T-helper 22 cell (primary cell): ENCODE measurements around the gene TPCN1.
"Not testable (repeated sequence)": the region's sequence is repeated elsewhere in the genome, so short reads cannot be mapped to it uniquely, and the experiment has no call there.

Experiments used
- DNase-seq: peaks from one replicate; pipeline ENCODE4 v3.0.0-alpha.2; 2020; ENCODE audit warnings: low read depth

Gene TPCN1

DNA sequence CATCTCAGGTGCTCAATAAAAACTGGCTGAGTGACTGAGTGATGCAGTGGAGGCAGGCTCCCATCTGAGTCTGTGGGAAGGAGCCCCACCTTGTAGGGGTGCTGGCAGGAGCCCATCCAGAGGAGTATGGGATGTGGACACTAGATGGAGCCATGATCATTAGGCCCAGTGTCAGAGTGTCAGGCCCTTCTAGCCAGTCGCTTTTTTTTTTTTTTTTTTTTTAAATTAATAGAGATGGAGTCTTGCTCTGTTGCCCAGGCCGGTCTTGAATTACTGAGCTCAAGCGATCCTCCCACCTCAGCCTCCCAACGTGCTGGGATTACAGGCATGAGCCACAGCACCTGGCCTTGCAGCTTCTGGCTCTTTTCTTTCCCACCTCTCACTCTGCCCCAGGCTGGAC lies 24.3 kb upstream of the TPCN1 start:
- DNase-seq = peak; percentile 29

DNA sequence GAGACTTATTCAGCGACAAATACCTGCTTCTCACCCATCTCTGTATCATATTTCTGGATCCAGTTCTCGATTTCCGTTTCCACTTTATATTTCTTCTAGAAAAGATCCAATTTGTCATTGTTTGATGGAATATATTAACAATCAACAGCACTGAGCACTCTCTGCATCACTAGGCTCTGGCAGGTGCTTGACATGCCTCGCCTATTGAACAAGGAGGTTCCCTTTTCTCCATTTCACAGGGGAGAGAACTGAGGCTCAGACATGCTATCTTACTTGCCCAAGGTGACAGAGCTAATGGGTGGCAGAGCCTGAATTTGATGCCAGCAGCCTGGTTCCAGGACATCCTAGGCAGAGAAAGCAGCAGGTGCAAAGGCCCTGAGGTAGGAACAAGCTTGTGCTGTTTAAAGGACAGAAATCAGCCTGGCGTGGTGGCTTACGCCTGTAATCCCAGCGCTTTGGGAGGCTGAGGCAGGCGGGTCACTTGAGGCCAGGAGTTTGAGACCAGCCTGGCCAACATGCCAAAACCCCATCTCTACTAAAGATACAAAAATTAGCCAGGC lies 23.7 kb upstream of the TPCN1 start:
- no peak for DNase-seq

DNA sequence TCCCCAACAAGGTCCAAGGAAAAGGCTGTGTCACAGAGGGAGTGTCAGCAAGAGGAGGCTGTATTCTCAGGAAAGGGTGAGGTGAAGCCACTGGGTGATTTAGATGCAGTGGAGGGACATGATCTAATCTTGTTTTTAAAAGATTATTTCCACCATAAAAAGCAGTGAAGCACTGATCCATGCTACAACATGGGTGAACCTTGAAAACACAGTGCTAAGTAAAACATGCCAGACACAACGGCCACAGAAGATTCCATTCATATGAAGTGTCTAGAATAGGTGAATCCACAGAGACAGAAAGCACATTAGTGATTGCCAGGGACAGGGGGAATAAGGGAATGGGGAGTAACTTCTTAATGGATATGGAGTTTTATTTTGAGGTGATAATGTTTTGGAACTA lies 23.0 kb upstream of the TPCN1 start:
- DNase-seq = no peak

DNA sequence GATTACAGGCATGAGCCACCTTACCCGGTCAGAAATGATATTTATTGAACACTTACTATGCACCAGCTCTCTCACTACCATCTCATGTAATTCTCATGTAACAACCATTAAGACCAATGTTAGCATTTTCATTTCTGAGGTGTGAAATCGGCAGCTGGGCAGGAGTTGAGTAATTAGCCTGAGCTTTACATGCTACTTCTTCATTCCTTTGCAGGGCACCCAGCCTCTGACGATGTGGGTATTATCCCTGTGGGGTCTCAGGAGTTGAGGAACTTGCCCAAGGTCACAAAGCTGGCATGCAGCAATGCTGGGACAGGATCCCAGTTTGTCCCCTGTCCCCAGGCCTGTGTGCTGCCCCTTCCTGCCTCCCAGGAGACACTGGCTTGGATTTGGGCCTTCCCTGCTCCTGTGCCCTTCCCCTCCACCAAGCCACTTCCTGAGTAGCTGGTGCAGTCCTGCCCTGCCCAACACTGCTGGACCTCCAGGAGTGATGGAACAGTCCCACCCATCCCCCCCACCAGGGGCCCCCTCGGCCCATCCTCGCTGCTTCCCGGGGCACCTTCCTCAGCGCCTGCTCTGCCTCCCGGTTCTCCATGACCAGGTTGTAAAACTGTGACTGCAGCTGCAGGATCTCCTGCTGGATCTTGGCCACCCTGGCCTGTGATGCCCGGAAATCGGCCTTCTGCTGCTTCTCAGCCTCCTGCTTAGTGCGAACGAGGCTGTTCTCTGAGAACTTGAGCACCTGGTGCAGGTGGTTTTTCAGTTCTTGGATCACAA lies 21.1 kb upstream of the TPCN1 start:
- no peak for DNase-seq

DNA sequence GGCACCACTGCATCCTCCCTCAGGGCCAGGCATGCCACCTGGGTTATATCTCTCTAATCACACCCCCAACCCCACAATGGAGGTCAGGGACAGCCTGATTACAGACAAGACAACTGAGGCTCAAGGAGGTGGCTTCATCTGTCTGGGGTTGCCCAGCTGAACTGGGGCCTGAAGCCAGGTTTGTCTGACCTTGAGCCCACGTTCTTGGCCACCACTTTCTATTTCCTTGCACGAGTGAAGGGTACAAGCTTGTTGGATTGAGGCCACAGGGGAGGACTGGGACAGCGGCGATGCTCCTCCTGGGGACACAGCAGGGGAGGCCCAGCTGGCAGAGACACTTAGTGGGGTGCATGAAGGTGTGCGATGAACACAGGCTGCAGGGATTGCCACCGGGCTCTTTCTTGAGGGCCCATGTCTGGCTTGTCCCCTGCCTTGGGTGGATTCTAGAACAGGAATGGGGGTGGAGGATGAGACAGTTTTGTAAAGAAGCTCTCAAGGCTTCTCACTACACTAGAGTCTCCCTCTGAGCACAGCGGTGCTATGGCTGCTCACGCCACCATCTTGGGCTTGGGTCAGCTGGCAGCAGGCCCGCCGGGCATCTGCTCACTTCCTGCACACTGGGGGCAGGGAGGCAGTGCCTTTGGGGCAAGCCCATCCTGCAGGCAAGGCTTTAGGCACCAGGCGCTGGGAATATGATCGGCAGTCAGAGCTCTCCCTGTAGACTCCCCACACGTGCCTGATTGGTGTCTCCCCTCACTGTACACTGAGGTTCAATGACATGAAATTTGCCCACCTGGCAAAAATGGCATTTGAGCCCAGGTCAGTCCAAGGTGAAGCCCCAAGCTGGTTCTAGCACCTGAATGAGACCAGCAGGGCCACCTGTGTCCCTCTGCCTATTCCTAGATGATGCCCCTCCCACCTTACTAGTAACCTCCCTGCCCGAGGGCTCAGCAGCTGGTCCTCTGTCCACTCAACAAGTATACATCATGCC lies 19.8 kb upstream of the TPCN1 start:
- no peak for DNase-seq

DNA sequence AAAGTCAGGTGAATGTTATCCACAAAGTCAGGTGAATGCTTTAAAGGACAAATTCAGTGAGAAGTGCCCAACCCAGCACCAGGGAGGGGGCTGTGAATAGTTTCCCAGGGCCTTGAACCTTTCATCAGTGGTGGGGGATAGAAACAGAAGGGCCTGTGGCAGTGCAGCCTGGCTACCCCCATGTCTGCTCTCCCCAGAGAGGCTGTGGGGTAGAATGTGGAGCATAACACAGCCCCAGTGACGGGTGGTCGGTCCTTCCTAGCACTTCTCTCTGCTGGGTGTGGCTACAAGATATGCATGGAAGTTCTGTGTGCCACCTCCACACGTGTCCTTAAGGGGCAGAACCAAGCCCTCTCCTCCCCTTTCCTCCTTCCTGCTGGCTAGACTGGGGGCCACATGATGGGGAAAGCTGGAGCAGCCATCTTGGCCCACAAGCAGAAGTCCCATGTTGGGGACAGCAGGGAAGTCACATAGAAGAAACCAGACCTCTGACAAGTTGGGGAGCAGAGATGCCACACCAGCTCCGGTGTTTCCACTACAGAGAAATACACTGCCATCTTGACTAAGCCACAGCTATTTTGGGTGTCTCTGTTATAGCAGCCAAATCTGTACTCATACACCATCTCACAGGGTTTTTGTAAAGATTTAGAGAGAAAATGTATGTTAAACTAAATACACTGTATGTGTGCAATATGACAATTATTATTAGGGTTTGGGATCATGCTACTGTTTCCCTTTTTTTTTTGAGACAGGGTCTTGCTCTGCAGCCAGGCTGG lies 18.8 kb upstream of the TPCN1 start:
- no peak for DNase-seq

DNA sequence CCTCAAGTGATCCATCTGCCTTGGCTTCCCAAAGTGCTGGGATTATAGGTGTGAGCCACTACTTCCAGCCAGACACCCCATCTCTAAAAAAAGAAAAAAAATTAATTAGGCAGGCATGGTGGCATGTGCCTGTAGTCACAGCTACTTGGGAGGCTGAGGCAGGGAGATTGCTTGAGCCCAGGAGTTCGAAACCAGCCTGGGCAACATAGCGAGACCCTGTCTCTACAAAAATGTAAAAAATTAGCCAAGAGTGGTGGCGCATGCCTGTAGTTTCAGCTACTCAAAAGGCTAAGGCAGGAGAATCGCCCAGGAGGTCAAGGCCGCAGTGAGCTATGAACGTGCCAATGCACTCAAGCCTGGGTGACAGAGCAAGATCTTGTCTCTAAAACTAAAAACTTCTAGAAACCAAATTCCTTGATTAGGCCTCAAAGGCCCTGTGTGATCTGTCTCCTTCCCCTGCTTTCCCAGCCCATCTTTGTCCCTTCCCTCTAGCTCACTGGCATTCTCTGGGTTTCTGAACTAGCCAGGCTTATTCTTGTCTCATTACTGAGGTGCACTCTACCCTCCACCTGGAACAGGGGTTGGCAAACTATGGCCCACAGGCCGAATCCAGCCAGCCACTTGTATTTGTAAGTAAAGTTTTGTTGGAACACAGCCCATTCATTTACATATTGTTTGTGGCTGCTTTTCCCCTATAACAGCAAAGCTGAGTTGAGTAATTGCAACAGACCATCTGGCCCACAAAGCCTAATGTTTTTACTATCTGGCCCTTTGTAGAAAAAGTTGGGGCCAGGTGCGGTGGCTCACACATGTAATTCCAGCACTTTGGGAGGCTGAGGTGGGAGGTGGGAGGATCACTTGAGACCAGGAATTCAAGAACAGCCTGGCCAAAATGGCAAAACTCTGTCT lies 17.2 kb upstream of the TPCN1 start:
- DNase-seq = no peak

DNA sequence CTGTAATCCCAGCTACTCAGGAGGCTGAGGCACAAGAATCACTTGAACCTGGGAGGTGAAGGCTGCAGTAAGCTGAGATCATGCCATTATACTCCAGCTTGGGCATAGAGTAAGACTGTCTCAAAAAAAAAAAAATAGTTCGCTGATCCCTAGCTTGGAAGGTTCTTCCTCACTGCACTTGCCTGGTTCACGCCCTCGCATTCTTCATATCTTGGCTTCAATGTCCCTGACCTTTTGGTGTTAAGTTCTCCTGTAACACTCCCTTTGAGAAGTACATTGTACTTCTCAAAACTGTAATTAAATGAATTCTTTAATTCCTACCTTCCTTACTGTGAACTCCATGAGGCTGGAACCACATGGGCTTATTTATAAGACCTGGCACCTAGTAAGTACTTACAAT lies 16.5 kb upstream of the TPCN1 start:
- DNase-seq = no peak

DNA sequence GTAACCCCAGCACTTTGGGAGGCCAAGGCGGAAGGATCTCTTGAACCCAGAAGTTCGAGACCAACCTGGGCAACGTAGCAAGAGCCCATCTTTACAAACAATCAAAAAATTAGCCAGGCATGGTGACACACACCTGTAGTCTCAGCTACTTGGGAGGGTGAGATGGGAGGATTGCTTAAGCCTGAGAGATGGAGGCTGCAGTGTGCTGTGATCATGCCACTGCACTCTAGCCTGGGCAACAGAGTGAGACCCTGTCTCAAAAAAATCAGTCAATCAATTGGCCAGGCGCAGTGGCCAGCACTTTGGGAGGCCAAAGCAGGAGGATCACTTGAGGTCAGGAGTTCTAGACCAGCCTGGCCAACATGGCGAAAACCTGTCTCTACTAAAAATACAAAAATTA lies 14.5 kb upstream of the TPCN1 start:
- not testable (repeated sequence) for DNase-seq

DNA sequence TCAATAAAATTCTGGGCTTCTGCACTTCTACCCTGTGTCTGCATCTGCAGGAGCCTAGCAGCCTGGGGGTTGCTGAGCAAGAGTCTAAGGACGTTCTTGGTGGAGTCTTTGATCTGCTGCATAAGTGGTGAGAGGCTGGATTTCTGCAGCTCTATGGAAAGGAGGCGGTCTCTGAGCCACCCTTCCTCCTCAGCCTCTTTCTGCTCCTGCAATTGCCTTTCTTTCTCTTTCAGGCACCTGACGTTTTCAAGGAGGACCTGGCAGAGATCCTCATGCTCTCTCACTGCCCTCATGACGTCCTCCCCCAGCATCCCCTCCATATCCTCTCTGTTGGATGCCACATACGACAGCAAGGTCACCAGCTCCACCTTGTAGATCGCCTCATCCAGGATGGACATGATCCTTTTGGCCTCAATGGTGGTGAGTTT lies 13.6 kb upstream of the TPCN1 start:
- no peak for DNase-seq

DNA sequence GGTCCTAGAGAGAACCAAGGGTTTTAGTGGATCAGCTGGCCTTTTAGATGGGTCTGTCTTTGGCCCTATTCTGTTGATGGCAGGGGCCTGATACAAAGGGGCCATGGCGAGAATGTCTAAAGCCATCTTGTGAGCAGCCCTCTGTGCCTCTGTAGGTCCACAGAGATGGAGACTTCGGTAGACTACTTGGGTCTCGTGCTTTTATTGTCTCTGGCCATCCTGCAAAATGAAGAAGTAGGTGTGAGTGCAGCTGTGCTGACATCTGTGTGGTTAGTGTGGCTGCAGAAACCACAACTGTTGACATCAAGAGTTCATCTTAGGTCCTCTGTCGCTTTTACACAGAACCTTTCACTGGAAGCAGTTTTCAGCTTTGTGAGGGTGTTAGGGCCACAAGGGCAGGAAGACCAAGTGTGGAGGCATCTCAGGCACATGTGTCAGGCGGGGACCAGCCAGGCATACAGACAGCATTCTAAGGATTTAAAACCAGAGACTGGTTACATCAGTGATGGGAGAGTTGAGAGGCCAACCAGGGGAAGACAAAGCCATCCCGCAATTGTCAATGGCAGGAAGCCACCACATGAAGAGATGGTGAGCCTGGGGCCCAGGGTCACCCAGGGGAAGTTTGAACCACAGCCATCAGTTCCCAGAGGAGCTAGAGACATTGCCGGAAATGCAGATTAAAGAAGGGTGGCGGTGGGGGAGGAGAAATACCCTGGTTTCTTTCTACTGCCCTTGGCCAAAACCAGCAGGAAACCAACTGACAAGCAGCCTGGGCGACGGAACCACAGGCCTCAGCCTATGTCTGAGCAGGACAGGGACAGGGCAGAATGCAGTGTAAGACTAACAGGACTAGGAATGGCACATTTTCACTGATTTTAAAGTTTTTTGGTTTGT lies 13.0 kb upstream of the TPCN1 start:
- peak; percentile 39 for DNase-seq

DNA sequence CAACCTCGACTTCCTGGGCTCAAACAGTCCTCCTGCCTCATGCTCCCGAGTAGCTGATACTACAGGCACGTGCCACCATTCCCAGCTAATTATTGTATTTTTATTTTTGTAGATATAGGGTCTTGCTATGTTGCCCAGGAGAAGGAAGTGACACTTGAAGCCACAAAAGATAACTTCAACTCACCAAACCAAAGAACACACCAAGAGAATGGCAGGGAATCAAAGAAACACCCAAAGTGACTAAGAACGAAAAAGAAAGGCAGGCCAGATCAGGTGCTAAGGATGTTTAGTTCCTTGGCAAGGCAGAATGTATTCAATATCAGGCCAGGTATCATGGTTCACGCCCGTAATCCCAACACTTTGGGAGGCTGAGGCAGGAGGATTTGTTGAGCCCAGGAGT lies 10.1 kb upstream of the TPCN1 start:
- DNase-seq = no peak

DNA sequence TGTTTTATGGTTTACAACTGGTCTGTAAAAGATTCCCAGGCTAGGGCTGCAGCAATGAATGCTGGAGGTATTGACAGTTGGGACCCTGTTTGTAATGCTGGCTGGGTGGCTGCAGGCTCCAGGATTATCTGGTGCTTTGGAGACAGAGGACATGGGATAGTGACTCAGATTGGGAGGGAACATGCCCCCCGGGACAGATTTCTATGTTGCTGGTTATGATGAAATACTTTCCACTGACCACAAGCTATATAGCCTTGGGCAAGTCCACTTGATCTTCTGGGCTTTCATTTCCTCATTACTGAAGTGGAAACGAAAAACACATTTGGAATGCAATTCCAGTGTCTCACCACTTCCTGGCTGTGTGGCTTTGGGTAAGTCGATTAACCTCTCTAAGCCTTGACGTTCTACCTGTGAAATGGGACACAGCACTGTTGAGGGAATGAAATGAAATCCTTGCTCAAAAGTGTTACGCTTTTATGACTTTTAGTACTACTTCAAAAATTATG lies 6.3 kb upstream of the TPCN1 start:
- DNase-seq = no peak

DNA sequence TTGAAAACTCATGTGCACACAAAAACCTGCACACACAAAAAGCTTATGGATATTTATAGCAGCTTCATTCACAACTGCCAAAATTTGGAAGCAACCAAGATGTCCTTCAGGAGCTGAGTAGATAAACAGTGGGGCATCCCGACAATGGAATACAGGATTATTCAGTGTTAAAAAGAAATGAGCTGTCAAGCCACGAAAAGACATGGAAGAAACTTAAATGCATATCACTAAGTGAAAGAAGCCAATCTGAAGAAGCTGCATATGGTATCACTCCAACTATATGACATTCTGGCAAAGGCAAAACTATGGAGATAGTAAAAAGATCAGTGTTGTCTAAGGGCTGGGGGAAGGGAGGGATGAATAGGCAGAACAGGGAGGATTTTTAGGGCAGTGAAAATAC lies 5.2 kb upstream of the TPCN1 start:
- no peak for DNase-seq

DNA sequence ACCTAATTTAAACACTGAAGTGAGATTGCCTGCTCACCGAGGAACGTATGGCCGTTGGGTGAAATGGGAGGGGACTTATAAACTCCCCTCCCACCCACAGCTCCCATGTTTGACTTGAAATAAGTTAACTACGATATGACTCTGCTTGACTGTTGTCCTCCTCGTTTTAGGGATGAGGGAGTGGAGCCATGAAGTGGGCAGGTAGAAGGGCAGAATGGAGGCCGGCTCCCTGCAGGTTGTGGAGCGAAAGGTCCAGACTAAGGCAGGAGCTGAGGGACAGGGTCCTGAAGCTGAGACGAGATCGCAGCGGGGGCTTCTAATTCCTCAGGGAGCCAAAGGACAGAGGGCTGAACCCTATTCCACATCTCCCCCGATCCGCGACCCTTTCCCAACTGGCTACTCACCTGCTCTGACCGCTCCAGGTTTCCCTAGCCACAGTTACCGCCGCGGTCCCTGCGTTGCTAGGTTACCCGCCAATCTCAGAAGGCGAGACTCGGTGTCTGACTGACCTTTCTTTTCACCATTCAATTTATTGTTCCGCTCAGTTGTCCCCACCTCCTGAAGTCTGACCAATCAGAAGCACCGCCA lies 577 bp upstream of the TPCN1 start:
- no peak for DNase-seq

DNA sequence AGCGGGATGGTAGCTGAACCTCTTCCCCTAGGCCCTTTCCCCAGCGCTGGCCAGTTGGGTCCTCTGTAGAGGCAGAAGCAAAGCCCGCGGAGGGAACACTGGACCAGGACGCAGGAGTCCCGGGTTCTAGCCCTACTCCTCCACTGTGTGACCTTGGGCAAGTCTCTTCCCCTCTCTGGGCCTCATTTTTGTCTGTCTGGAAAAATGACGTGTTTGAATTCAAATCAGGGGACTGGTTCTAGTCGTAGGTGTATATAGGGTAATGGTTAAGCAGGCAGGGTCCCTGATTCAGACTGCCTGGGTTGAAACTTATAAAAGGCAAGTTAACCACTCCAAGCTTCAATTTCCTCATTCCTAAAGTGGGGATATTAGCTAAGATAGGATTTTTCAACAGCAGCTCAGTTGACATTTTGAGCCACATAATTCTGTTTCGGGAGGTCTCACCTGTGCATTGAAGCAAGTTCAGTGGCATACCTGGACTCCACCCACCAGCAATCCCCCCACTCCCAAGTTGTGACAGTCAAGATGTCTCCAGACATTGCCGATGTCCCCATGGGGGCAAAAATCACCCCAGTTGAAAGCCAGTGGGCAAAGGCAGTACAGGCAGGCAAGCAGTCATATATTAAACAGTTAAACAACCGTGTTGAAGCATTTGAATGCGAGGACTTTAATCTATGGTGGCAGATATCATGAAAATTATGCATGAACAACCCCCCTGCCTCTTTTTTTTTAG lies 899 bp downstream of the TPCN1 start:
- no peak for DNase-seq

DNA sequence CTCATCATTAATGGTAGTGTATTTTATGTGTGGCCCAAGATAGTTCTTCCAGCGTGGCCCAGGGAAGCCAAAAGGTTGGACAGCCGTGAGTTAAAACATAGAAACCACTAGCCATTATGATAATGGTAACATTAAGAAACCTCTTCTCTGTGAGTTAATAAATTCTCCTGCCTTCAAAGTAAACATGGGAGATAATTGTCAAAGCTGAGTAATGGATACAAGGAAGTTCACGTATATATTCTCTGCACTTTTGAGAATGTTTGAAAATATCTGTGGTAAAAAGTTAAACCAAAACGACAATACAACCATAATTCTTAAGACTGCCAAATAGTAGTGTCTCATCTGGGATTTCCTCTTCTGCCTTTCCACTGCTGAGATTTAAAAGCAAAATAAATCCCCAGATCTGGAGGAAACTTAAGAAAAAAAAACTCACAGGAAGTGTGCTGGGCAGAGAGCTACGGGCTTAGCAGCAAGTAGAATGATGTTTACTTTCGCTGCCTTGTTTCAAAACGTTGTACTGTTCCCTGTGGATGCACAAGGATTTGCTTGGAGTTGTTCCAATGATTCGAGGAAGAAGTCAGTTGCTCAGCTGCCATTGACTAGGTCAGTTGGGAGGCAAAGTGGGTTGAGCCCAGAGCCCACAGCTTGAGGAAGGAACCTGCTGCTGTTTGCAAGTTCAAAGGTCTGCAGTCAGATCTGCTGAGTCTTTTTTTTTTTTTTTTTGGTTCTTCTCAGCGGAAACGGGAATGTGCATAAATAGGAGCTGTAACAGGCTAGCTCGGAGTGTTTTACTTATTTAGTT lies 1.7 kb downstream of the TPCN1 start:
- DNase-seq = no peak

DNA sequence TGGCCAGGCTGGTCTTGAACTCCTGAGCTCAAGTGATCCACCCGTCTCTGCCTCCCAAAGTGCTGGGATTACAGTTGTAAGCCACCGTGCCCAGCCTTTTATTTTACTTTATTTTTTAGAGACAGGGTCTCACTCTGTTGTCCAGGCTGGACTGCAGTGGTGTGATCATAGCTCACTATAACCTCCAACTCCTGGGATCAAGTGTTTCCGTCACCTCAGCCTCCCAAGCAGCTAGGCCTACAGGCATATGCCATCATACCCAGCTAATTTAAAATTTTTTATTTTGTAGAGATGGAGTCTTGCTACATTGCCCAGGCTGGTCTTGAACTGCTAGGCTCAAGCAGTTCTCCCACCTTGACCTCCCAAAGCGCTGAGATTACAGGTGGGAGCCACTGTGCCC lies 3.7 kb downstream of the TPCN1 start:
- no peak for DNase-seq
